CD4-positive, alpha-beta T cell treated with Interleukin-6 at 100 ng/mL for 8 hours (primary cell): ENCODE measurements around the gene JAG1.
"Not testable (repeated sequence)": the region's sequence is repeated elsewhere in the genome, so short reads cannot be mapped to it uniquely, and the experiment has no call there.

Experiments
- DNase-seq: peaks from one replicate; pipeline ENCODE4 v3.0.0-alpha.2; 2020; ENCODE audit warnings: mixed read lengths, low spot score

Gene JAG1

GRCh38 chr20:10610251-10610650 lies 63.5 kb downstream of the JAG1 start:
- DNase-seq: no peak

- DNase-seq: no peak
These were observed 64.0 kb downstream of the JAG1 start for GRCh38 chr20:10609770-10610169.

GRCh38 chr20:10609276-10609675 lies 64.5 kb downstream of the JAG1 start:
- DNase-seq: no peak

GRCh38 chr20:10605547-10606195 lies 68.1 kb downstream of the JAG1 start:
- DNase-seq: no peak

GRCh38 chr20:10604865-10605440 lies 68.8 kb downstream of the JAG1 start:
- no peak for DNase-seq

- DNase-seq: no peak
These were observed 69.6 kb downstream of the JAG1 start for GRCh38 chr20:10603971-10604864.

GRCh38 chr20:10603378-10603777 lies 70.4 kb downstream of the JAG1 start:
- DNase-seq: no peak

GRCh38 chr20:10602221-10602871 lies 71.5 kb downstream of the JAG1 start:
- no peak for DNase-seq

- no peak for DNase-seq
These were observed 76.2 kb downstream of the JAG1 start for GRCh38 chr20:10597637-10598036.

- no peak for DNase-seq
These were observed 77.1 kb downstream of the JAG1 start for GRCh38 chr20:10596710-10597121.

GRCh38 chr20:10595985-10596384 lies 77.8 kb downstream of the JAG1 start:
- no peak for DNase-seq

GRCh38 chr20:10595266-10595665 lies 78.5 kb downstream of the JAG1 start:
- no peak for DNase-seq

- DNase-seq: no peak
These were observed 79.4 kb downstream of the JAG1 start for GRCh38 chr20:10594296-10594868.

- DNase-seq: no peak
These were observed 81.8 kb downstream of the JAG1 start for GRCh38 chr20:10591946-10592521.

GRCh38 chr20:10590950-10591671 lies 82.7 kb downstream of the JAG1 start:
- no peak for DNase-seq

GRCh38 chr20:10590446-10590845 lies 83.4 kb downstream of the JAG1 start:
- not testable (repeated sequence) for DNase-seq
